NT2/D1 (cell line): ENCODE measurements around the gene PRR7.

Source experiments
- SUZ12 ChIP-seq: IDR thresholded peaks from 2 replicates; pipeline ENCODE4 v1.6.1; 2011; ENCODE audit not compliant: insufficient read length, insufficient read depth; ENCODE audit errors: extremely low read depth
- YY1 ChIP-seq: IDR thresholded peaks from 2 replicates; pipeline ENCODE4 v1.6.1; 2011; ENCODE audit not compliant: insufficient read length, insufficient read depth
- ZNF274 ChIP-seq: IDR thresholded peaks from 2 replicates; pipeline ENCODE4 v1.6.1; 2011; ENCODE audit warnings: mild to moderate bottlenecking, low read depth, low read length

DNA sequence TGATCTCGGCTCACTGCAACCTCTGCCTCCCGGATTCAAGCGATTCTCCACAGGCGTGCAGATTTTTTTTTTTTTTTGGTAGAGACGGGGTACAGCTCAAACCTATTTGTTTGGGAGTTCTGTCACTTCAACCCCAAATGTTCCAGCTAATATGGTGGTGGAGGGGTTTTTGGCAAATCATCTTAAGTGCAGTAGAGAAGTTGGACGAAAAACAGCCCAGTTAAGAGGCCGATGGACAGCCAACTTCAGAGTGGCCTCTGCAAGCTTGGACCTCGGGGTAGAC is 756 bp upstream of the PRR7 start:
- no peak for TF ChIP-seq SUZ12
- TF ChIP-seq ZNF274, result no peak
- TF ChIP-seq YY1, result no peak
